Activated CD8-positive, alpha-beta memory T cell treated with anti-CD3 and anti-CD28 coated beads, Interleukin-2, amount 50 U/mL, for 1 hour (primary cell): ENCODE data around the gene CFAP97D1.
"Not testable (repeated sequence)": the region's sequence is repeated elsewhere in the genome, so short reads cannot be mapped to it uniquely, and the experiment has no call there.

Experiments
- DNase-seq: peaks from one replicate; pipeline ENCODE4 v3.0.0-alpha.2; 2020; ENCODE audit errors: extremely low read depth

The CFAP97D1 gene

DNA sequence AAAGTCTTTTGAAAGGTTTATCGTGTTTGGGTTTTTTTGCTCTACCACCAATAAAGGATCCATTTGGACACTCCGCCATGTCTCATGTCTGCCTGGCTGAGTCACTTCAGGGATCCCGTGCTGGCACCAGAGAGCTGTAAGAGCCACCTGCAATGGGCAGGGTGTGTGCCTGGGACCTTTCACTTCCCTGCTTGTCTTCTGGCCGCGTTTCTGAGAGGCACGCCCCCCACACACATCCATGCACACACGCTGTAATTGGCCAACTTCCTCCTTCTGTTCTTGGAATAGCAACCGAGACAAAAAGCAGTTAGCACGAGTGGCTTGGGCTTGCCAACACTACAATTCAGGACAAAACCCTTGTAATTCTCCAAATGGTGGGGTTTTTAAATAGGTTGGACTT is 11.9 kb upstream of the CFAP97D1 start:
- DNase-seq: no peak

DNA sequence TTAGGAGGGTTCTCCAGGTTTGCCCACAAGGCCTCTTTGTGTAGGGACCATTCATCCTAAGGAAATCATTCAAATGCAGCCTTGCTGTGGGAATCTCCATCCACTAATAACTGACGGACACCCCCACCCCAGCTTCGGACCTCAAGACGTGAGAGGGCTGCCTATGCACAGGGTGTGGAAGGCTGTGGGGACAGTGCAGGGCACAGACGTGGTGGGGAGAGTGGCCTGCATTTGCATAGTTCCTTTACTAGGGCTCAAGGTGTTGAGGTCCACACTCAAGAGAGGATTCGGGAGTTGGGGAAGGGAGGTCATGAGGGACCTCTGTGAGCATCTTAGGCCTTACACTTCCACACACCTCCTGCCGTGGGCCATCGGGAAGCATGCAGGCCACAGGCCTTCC is 11.3 kb upstream of the CFAP97D1 start:
- no peak for DNase-seq

DNA sequence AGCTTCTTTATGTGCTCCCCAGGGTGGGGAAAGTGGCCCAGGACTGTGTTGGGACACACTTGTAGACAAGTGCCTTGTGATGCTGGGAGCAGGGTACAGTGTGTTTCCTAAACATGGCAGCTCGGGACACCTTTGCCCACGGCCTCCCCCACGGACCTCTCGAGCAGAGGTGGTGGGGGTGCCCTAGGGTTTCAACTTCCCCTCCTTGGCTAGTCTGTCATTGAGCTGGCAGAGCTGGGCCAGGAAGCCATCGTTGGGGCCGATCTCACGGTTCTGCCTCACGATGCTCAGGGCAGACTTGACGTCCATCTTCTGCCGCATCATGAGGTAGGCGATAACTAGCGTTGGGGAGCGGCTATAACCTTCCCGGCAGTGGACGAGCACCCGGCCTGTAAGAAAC is 10.8 kb upstream of the CFAP97D1 start:
- DNase-seq: no peak

DNA sequence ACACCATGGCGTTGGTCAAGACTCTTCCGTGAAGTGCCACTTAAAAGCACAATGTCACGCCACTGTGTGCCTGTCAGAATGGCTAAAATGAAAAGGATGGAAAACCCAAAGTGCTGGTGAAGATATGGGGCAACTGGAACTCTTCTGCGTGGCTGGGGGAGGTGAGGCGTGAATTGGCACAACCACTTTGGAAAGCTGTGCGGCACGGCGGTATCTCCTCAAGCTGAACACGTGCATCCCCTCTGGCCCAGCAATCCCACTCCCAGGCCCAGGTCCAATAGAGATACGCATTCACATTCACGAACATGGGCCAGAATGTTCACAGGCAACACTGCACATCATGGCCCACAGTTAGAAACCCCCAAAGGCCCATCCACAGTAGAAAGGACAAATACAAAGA is 10.4 kb upstream of the CFAP97D1 start:
- DNase-seq: no peak

DNA sequence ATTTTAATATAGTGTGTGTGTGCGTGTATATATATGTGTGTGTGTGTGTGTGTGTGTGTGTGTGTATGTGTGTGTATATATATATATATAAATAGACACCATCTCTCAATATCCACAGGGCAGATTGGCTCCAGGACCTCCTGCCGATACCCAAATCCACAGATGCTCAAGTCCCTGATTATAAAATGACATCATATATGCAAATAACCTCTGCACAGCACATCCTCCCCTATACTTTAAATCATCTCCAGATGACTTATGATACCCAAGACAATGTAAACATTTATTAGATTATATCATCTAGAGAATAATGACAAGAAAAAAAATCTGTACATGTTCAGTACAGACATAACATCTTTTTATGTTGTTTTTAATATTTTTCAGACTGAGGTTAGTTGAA is 9.3 kb upstream of the CFAP97D1 start:
- no peak for DNase-seq

DNA sequence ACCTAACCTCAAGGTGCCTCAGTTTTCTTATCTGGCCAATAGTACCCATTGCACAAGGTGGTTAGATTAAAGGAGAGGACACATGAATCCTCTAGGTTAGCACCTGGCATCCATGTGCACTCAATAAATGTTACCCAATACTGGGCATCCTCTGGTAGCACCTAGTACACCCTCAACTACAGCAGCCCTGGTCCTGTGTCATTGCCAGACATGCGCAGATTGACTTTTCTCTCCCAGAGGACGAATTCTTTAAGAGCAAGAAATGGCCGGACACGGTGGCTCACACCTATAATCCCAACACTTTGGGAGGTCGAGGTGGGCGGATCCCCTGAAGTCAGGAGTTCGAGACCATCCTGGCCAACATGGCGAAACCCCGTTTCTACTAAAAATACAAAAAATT is 8.8 kb upstream of the CFAP97D1 start:
- no peak for DNase-seq

DNA sequence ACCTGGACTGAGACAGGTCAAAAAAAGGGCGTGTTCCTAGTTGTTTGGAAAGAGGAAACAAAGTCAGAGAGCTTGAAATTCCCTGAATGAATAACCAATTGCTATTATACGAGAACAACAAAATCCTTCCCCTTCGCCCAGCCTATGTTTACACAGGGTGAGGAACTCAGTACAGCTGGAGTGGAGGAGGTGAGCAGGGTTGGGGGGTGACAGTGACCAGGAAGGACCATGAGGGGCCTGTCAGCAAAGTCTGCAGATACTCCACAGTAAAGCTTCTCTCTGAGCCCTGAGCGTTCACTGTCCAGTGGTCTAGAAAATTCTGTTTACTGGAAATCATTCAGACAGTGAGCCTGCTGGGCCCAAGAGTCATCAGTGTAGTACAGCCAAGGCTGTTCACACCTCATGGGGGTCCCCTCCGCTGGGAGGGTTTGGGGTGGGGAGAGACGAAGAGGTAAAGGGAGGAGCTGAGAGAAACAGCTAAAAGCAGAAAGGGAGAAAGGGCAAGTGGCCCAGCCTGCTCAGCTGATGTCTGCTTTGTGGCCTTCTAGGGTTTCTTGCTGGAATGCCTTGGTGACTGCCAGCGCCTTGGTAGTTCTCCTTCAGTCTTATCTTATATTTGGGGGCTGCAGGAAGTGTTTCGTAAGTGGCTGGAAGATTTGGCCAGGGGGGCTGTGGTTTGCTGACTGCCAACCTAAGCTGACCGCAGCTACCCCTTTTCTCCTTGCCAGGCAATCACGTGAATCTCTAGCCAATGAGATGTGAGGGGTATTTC is 7.2 kb upstream of the CFAP97D1 start:
- DNase-seq: no peak

DNA sequence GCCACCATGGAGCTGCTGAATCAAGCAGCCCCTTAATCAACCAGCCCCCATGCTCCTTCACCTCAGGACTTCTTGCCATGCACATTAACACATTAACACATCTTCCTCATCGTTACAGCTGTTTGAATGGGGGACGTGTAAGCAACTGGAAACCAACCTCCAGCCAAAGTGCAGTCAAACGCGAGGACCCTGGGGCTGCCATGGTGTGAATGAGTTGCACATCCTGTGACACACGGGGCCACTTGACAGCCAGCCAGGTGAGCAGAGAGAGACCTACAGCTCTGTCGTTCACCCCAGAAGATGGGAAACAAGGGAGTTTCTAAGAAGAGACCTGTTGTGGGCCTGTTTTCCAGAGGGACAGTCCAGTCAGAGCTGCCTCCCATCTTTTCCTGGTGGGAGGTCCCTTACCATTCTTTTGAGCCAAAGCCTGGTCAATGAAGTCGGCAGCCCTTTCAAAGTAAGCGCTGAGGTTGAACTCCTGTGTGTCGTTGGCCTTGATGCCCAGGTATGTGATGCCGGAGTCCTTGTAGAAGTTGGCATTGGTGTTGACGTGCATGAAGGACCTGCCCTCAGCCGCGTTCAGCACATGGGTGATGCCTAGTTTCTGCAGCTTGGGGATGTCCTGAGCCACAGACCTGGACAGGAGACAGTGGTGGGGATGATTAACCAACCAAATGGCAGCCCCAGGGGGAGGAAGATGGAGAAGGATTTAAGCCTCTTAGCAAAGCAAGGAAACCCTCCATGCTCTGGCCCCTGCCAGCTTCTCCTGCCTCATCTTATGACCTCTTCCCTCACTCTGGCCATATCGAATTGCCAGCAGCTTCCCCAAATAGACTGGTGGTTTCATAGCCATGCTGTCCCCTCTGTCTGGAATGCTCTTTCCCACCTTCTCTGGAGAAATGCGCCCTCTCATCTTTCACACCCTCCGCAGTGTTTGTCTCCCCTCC is 5.7 kb upstream of the CFAP97D1 start:
- DNase-seq: no peak

DNA sequence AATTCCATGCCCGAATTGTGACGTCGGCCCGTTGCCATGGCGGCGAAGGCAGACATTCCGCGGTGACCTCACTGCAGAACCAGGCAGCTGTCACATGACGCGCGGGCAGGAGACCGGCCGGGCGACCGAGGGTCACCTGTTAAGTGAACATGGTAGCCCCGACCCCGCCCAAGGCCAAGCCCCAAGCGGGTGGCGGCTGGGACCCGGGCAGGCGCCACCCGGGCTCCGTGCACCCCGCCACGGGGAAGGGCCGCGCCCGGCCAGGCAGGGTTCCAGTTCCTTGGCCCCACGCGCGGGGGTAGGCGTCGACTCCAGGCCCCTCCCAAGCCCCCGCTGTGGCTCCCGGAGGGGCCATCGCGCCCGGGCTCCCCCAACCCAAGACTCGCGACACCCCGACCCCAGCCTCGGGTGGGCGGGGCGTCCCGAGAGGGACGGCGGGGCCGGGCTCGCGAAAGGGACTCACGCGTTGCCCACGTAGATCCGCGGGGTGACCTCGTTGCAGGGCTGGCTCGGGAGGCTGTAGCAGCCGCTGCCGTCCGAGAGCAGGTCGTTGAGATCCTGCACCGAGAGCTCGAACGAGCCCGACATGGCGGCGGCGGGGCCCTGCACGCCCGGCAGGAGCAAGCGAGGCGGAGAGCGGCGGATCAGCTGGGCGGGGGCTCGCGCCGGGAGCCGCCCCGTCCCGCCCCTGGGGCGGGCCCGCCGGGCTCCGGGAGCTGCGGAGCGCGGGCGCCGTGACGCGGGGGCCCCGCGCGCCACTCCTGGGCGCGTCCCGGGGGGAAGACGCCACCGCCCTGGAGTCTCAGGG is 1.7 kb upstream of the CFAP97D1 start, which contains the start of gene DUSP3:
DUSP3 (minus strand) TSS at position 641 of the 808 bp plus-strand sequence; CDS start at position 588, 53 bp downstream.
- no peak for DNase-seq

DNA sequence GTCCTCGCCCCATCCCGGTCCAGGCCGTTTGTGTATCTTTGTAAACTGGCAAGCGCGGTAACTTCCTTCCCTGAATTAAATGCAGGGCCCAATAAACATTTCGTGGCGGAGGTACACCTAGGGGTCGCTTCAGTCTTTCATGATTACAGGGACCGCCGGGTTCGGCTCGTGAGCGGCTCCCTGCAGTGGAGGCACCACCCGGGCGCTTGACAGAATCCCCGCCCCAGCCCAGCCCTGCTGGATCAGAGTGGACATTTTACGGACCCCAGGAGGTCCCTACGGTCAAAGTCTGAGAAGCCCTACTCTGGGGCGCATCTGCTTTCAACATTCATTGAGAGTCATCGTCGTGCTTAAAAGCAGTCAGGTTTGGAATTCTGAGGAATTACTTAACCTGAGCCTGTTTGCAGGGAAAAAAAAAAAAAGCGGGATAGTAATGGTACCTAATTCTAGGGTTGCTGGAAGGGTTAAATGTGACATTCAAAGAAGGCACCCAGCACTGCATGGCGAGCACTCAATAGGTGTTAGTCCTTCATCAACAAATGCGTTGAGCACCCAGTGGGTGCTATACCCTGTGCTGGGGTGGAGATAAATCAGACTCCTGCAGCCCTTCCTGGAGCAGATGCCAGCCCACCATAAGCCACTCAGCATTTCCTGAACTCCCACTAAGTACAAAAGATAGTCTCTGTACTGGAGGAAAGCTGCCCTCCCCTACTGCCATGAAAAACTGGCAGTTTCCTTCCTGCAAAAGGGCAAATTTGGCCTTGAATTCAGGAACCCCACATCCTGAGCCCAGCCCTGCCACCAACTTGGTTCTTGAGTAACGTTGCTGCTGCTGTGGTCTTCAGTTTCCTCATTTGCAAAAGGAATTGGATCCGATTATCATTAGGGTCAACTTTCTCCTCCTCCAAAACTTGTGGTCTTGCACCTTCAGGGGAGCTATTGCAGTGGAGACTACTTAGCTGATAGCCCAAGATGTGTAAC is 800 bp upstream of the CFAP97D1 start:
- DNase-seq: no peak

DNA sequence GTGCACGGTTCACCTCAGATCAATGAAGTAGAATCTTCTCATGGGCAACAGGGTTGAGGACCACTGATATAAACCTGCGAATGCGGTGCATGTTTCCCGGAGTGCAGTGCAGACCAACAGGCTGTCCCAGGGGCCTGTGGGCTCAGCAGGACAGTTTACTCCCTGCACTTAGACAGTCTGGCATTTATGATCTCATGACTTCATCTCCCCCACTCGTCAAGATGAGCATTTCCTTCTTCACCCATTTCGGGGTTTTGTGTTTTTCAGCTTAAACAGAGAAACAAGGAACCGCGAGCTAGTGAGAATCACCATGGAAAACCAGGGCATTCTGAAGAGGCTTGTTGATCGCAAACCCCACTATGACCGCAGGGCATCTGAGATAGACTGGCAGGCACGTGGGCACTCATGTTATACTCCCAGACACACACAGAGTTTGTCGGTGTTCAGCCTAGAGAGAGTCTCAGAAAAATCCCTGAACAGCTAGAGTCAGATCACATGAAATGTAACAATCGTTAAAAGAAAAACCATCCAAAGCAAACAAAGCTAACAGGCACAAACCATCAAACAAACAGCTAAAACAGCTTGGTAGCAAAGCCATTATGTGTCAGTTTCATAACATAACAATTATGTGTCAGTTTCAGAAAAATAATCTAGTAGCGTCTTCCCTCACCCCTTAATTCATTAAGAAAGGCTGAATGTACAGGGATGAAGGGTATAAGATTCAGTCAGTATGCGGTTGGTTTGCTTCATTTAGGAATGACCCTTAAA is 2.9 kb downstream of the CFAP97D1 start:
- no peak for DNase-seq

DNA sequence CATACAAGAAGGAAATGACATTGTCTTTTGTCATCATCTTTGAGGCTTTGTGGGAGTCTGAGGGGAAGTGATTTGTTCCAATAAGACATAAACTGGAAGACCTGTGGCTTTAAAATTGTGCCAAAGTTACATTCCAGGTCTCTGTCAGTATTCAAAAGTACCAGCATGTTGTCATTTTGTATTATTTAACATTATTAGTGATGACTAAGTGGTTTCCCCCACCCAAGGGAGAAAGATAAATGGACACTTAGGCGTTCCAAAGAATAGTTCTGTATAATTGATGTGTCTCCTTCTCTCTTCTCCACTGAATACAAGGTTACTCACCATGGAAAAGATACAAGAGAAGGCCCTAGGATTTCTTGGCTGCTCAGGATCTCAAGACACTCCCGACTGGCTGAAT is 3.8 kb downstream of the CFAP97D1 start:
- DNase-seq: no peak

DNA sequence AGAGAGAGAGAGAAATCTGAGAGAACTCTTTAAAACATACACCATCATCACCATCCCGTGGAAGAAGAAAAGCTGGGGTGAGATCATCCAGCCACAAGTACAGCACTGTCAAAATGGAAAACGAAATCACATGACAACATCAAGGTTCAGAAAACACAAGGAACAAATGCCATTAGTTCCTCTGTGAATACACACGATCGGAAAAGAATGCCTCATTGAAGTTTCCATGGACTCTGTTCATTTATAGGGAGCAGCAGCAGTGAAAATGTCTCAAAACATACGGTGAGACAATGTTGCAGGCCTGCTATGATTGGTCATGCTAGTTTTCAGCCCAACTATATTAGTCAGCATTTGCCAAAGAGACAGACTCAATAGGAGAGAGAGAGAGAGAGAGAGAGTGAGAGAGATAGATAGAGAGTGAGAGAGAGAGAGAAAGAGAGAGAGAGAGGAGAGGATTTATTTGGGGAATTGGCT is 4.4 kb downstream of the CFAP97D1 start:
- no peak for DNase-seq

DNA sequence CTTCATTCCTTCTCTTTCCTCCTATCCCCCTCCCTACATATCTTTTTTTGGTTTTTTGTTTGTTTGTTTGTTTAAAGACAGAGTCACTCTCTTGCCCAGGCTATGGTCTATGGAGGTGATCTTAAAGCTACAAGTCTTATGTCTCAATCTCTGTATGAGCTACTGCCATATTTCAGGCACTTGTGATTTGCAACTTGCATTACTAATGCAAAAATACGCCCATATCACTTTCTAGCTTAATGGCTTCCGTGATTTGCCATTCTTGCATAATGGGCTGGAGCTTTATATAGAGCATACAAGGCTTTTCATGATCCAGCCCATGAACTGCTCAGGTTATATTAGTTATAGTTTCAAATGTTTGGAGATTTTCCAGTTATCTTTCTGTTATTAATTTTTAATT is 7.5 kb downstream of the CFAP97D1 start:
- no peak for DNase-seq

DNA sequence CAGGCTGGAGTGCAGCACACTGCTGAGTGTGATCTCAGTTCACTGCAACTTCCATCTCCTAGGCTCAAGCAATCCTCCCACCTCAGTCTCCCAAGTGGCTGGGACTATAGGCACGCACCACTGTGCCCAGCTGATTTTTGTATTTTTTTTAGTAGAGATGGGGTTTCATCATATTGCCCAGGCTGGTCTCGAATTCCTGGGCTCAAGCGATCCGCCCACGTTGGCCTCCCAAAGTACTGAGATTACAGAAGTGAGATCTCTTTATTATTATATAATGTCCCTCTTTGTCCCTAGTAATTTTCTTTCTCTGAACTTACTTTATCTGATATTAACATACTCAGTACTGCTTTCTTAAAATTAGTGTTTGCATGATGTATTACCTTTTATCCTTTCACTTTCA is 8.3 kb downstream of the CFAP97D1 start:
- no peak for DNase-seq

DNA sequence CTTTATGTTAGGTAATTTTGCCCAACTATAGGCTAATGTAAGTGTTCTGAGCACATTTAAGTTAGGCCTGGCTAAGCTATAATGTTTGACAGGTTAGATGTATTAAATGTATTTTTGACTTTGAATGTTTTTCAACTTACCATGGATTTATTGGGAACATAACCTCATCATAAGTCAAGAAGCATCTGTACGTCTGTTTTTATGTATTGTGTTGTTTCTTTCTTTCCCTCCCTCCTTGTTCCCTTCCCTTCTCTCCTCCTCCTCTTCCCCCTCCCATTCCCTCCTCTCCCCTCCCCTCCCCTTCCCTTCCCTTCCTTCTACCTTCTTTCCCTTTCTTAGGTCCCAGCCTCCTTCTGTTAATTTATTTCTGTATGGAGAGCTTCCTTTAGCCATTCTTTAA is 9.2 kb downstream of the CFAP97D1 start:
- DNase-seq: no peak

DNA sequence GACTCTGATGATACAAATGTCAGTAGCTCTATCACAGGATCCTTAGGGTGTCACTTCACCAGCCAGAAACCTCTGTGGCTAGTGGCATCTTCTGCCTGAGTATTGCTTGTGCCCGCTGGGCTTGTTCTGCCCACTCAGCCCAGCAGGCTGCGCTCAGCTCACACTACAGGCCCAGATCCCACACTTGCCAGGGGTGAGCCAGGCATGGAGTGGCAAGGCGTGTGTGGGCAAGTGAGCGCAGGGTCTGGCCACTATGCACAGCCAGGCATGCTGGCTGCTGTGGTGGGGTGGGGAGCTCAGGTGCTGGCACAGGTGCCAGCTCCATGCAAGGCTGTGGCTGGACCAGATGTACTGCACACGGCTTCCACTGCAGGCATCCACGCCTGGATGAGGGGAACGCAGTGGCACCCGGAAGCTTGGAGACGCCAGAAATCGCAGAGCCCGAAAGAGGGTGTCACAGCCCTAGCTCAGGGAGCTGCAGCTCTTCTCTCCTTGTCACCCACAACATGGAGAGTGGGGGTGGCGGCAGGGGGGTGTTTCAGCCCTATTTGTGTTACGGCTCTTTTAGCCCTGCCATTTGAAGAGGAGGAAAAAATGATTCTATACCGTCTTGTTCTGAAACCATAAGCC is 10.2 kb downstream of the CFAP97D1 start:
- no peak for DNase-seq

DNA sequence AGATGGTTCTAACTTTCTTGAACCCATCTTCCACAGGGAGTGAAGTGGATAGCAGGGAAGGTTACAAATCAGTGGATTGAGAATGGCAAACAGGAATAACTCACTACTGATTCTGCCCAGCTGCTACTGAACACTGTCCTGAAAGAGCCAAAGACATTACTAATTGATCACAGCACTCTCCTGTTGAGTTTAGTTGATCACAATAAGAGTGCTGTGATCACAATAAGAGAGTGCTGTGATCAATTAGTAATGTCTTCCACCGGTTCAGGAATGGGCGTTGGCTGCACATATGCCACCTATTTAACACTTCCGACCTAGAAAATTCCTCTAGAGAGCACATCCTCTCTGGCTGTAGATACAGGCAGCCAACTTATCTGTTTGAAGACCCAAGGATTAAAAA is 11.4 kb downstream of the CFAP97D1 start:
- DNase-seq: no peak

DNA sequence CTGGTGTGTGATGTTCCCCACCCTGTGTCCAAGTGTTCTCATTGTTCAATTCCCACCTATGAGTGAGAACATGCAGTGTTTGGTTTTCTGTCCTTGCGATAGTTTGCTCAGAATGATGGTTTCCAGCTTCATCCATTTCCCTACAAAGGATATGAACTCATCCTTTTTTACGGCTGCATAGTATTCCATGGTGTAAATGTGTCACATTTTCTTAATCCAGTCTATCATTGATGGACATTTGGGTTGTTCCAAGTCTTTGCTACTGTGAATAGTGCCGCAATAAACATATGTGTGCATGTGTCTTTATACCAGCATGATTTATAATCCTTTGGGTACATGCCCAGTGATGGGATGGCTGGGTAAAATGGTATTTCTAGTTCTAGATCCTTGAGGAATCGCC is 12.4 kb downstream of the CFAP97D1 start:
- not testable (repeated sequence) for DNase-seq
